PFSK-1 (cell line): ENCODE results near the gene BST2.

Experiments
- FOXP2 ChIP-seq: optimal IDR thresholded peaks from 2 replicates; pipeline ENCODE3; 2011; ENCODE audit warnings: borderline replicate concordance, control low read depth, inconsistent platforms; ENCODE audit not compliant: insufficient read depth; ENCODE audit errors: extremely low read length, extremely low read depth
- POLR2AphosphoS5 ChIP-seq: IDR thresholded peaks from 2 replicates; pipeline ENCODE4 v1.6.1; 2012; ENCODE audit warnings: low read depth, mild to moderate bottlenecking, control low read depth, low read length, moderate library complexity
- TAF1 ChIP-seq: IDR thresholded peaks from 2 replicates; pipeline ENCODE4 v1.6.1; 2012; ENCODE audit warnings: low read length, control low read depth, borderline replicate concordance; ENCODE audit not compliant: insufficient read depth
- TF ChIP-seq, protein P1 (sequence below), 2 experiments: IDR thresholded peaks; 2 replicates each; pipeline versions ENCODE4 v1.6.1 to v1.8.0; 2011 to 2012; ENCODE audit warnings: low read depth in 2 of 2, low read length in 2 of 2, control low read depth in 1 of 2, inconsistent platforms in 1 of 2, mild to moderate bottlenecking in 1 of 2, moderate library complexity in 1 of 2; ENCODE audit not compliant: insufficient read depth in 1 of 2

- no peak for TF ChIP-seq FOXP2
- TF ChIP-seq, protein P1, sequence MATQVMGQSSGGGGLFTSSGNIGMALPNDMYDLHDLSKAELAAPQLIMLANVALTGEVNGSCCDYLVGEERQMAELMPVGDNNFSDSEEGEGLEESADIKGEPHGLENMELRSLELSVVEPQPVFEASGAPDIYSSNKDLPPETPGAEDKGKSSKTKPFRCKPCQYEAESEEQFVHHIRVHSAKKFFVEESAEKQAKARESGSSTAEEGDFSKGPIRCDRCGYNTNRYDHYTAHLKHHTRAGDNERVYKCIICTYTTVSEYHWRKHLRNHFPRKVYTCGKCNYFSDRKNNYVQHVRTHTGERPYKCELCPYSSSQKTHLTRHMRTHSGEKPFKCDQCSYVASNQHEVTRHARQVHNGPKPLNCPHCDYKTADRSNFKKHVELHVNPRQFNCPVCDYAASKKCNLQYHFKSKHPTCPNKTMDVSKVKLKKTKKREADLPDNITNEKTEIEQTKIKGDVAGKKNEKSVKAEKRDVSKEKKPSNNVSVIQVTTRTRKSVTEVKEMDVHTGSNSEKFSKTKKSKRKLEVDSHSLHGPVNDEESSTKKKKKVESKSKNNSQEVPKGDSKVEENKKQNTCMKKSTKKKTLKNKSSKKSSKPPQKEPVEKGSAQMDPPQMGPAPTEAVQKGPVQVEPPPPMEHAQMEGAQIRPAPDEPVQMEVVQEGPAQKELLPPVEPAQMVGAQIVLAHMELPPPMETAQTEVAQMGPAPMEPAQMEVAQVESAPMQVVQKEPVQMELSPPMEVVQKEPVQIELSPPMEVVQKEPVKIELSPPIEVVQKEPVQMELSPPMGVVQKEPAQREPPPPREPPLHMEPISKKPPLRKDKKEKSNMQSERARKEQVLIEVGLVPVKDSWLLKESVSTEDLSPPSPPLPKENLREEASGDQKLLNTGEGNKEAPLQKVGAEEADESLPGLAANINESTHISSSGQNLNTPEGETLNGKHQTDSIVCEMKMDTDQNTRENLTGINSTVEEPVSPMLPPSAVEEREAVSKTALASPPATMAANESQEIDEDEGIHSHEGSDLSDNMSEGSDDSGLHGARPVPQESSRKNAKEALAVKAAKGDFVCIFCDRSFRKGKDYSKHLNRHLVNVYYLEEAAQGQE (IDR thresholded peaks at IDR 0.05; ENCODE audit: insufficient read depth in 1 of 2, low read depth in 2 of 2, low read length in 2 of 2): no peak
- TF ChIP-seq POLR2AphosphoS5: no peak
- no peak for TF ChIP-seq TAF1
These were observed 13.3 kb upstream of the BST2 start for GRCh38 chr19:17418710-17419109.
